H54 (cell line): ENCODE data around the gene SEC11A.

Source experiments
- DNase-seq: peaks from one replicate; pipeline ENCODE4 v3.0.0; 2011; ENCODE audit warnings: low spot score, mixed read lengths; ENCODE audit not compliant: insufficient read length
- FAIRE-seq: peaks from 3 replicates; lab custom pipeline; 2011; peaks lifted over from hg19 to GRCh38; lab: Jason Lieb, UNC
- POLR2A ChIP-seq: IDR thresholded peaks from 2 replicates; pipeline ENCODE4 v1.6.1; 2011; ENCODE audit warnings: low read depth, mild to moderate bottlenecking, low read length

Gene SEC11A

GRCh38 chr15:84629033-84629432 lies 86.9 kb downstream of the SEC11A start:
- no peak for TF ChIP-seq POLR2A
- no peak for FAIRE-seq
- no peak for DNase-seq

GRCh38 chr15:84625123-84625522 lies 90.8 kb downstream of the SEC11A start:
- no peak for TF ChIP-seq POLR2A
- DNase-seq (no peak), FAIRE-seq (no peak)

- FAIRE-seq (no peak), DNase-seq (no peak)
- no peak for TF ChIP-seq POLR2A
These were observed 91.6 kb downstream of the SEC11A start for GRCh38 chr15:84624359-84624758.

DNA sequence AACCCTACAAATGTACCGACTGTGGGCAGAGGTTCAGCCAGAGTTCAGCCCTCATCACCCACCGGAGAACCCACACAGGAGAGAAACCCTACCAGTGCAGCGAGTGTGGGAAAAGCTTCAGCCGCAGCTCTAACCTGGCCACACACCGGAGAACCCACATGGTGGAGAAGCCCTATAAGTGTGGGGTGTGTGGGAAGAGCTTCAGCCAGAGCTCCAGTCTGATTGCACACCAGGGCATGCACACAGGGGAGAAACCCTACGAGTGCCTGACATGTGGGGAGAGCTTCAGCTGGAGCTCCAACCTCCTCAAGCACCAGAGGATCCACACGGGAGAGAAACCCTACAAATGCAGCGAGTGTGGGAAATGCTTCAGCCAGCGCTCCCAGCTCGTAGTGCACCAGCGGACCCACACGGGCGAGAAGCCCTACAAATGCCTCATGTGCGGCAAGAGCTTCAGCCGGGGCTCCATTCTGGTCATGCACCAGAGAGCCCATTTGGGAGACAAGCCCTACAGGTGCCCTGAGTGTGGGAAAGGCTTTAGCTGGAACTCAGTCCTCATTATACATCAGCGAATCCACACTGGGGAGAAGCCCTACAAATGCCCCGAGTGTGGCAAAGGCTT lies 94.5 kb downstream of the SEC11A start:
- FAIRE-seq (no peak), DNase-seq (no peak)
- no peak for TF ChIP-seq POLR2A

DNA sequence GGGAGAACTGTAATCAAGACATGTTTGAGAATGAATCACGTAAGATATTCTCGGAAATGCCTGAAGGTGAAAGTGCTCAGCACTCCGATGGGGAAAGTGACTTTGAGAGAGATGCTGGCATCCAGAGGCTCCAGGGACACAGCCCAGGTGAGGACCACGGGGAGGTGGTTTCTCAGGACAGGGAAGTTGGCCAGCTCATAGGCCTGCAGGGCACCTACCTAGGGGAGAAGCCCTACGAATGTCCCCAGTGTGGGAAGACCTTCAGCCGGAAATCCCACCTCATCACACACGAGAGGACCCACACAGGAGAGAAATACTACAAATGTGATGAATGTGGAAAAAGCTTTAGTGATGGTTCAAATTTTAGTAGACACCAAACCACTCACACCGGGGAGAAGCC lies 95.3 kb downstream of the SEC11A start:
- DNase-seq (no peak), FAIRE-seq (no peak)
- TF ChIP-seq POLR2A: no peak
